GM18517 (cell line): ENCODE data around the gene SHQ1.
"Not testable (repeated sequence)": the region's sequence is repeated elsewhere in the genome, so short reads cannot be mapped to it uniquely, and the experiment has no call there.

Experiments used
- ATAC-seq: cut with Tn5 transposase; IDR thresholded peaks from one replicate; pipeline ENCODE4 v1.9.1; 2021; ENCODE audit warnings: mild to moderate bottlenecking, moderate library complexity; ENCODE audit not compliant: unreplicated experiment

Gene SHQ1

GRCh38 chr3:72722930-72723726 lies 125.1 kb downstream of the SHQ1 start:
- no peak for ATAC-seq

GRCh38 chr3:72721683-72722381 lies 126.4 kb downstream of the SHQ1 start:
- no peak for ATAC-seq

- no peak for ATAC-seq
Measured at GRCh38 chr3:72720566-72720965, 127.7 kb downstream of the SHQ1 start.

DNA sequence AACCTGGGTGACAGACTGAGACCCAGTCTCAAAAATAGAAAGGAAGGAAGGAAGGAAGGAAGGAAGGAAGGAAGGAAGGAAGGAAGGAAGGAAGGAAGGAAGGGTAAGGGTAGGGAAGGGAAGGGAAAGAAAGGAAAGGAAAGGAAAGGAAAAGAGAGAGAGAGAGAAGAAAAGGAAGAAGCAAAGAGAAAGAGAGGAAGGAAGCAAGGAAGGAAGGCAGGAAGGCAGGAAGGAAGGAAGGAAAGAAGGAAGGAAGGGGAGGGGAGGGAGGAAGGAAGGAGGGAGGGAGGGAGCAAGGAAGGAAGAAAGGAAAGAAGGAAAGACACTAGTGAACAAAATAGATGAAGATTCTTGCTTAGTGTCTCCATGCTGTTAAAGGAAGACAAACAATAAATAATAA lies 129.1 kb downstream of the SHQ1 start:
- ATAC-seq = no peak

GRCh38 chr3:72714135-72714534 lies 134.1 kb downstream of the SHQ1 start:
- ATAC-seq = not testable (repeated sequence)

- ATAC-seq = not testable (repeated sequence)
Measured at GRCh38 chr3:72710471-72710870, 137.8 kb downstream of the SHQ1 start.

DNA sequence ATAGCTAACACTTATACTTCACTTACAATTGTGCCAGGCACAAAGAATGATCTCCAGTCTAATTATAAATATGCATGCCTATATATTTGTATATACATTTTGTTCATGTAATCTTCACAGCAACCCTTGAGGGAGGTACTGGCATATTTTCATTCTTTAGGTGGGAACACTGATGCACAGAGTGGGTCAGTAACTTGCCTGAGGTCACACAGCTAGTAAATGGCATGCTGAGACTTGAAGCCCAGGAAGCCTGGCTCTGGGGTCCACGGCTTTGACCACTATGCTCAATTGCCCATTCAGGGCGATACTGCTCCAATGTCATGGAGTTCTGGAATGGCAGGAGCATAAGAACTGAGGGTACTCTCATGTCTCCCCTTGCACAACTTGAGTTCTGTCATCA lies 139.8 kb downstream of the SHQ1 start:
- no peak for ATAC-seq

GRCh38 chr3:72702997-72703396 lies 145.2 kb downstream of the SHQ1 start:
- no peak for ATAC-seq

DNA sequence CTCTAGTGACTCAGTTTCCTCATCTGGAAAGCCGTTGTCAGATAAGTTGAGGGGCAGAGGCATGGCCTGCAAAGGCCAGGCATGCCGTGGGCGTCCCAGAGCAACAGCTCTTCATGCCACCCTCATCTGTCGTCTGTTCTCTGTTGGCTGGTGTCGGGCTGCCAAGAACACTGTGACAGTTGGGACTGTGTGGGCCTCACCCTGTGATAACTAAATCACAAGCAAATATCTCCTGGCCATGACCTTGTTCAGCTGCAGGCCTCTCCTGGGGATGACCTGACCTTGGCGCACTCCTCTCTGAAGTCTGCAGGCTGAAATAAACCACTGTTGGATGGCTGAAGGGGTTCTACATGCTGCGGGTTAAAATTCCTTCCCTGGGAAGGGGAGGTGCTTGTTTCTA lies 145.9 kb downstream of the SHQ1 start:
- no peak for ATAC-seq

DNA sequence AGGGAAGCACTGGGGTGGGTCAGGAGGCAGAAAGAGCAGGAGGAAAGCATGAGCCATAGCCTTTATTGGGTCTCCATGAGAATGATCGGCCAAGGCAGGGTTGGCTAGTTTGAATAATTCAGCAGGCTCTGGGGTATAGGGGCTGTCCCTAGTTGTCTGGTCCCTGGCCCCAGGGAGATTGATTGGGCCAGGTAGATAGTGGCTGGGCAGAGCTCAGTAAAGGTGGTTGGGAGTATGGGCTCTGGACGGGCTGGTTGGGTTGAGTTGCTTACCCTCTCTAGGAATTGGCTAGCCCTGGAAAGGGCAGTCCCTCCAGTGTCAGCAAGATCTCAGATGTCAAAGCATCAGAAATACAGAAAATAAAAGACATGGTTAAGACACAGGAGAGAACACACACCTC lies 148.1 kb downstream of the SHQ1 start:
- no peak for ATAC-seq

DNA sequence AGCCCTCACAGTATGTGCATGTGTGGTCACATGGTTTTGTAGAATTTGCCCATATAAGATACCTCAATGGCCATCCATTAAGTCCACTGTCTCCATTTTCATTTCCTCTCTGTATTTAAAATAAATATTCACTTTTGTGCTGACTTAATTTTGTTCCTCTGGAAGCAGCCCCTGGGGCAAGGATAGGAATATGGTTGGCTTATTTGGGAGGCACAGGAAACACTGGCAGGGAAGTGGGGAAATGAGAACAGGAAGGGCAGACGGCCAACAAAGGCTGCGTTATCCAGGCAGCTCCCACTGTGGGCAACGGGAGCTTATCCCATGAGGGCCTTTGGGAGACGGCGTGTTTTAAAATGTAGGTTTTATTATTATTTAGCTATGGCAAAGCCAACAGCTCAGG lies 148.6 kb downstream of the SHQ1 start:
- no peak for ATAC-seq
